ENCODE data around the gene ILRUN. TPM values are rescaled to one million over a fixed set of nuclear protein-coding genes. Genes with fewer than 3 reads are reported as not detected.
"Not testable (repeated sequence)": the region's sequence is repeated elsewhere in the genome, so short reads cannot be mapped to it uniquely, and the experiment has no call there.

Gene ILRUN
- total RNA-seq, 1 experiment from 2014 or later = 32.1 TPM

- DNase-seq (ENCODE audit: low read depth) = no peak
These were observed 31.5 kb downstream of the ILRUN start for GRCh38 chr6:34665019-34665418.

DNA sequence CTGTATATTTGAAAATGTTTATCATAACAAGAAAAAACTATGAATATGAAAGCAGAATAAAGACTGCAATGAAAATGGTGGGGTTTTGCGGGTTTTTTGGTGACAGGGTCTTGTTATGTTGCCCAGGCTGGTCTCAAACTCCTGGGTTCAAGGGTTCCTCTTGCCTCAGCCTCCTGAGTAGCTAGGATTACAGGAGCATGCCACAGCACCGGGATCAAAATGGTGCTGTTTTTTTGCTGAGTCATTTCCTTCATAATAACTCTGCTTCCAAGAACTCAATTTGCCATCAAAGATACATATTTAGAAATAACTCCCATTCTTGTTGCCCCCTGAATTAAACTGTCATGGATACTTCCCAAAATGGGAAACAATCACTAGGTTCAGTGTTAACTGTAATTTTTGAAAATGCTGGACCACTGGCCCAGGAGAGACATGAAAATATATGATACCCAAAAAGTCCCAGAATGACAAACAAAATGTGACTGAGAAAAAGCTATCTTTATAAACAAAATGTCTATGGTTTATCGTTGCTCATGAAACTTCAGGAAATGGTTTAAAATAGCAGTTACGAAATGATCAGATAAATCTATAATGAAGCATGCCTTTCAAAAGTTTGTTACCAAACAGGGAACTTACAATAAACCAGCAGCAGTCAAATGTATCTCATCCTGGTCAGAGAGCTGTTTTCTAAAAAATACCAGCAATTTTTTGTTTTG lies 32.2 kb downstream of the ILRUN start:
- DNase-seq (ENCODE audit: low read depth) = peak; percentile 45

- peak; percentile 6 for DNase-seq (ENCODE audit: low read depth)
These were observed 32.7 kb downstream of the ILRUN start for GRCh38 chr6:34663831-34664255.

GRCh38 chr6:34663371-34663770 lies 33.2 kb downstream of the ILRUN start:
- no peak for DNase-seq (ENCODE audit: low read depth)

DNA sequence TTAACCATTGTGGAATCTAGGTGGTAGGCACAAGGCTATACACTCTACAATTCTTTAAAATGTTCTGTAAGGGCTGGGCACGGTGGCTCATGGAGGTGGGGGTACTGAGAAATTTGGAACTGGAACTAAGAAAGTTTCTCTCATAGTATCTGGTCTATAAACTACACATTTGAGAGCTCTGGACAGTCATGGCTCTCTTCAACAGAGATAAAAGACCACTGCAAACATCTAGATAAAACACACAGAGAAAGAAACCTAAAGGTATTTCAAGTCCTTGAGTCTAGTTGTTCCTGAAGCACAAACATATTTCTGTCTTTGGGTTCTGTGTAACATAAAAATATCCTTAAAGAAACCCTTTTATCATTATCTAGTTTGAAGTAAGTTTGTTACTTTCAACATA lies 35.2 kb downstream of the ILRUN start:
- DNase-seq (ENCODE audit: low read depth) = no peak

DNA sequence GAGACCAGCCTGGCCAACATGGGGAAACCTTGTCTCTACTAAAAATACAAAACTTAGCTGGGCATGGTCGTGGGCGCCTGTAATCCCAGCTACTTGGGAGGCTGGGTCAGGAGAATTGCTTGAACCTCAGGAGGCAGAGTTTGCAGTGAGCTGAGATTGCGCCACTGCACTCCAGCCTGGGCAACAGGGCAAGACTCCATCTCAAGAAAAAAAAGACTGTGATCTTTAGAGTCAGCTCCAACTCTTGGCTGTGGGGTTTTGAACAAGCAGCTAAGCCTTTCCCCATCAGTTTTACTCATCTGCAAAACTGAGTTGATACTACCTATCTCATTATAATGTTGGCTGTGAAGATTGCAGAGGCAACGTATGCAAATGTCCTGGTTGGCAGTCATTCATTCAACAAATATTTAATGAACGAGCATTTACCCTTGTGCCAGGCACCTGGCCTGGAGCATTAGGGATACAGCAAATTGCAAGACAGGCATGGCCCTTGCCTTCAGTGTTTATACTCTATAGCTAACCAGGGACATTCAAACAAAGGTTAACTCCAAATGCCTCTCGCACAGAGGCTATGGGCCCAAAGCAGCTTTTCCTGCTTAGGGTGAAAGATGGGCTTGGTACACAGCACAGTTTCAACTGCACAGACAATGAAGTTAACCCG lies 37.8 kb downstream of the ILRUN start:
- no peak for DNase-seq (ENCODE audit: low read depth)

- peak; percentile 51 for DNase-seq (ENCODE audit: low read depth)
These were observed 38.5 kb downstream of the ILRUN start for GRCh38 chr6:34657979-34658480.

GRCh38 chr6:34657307-34657978 lies 39.1 kb downstream of the ILRUN start:
- DNase-seq (ENCODE audit: low read depth) = peak; percentile 79

DNA sequence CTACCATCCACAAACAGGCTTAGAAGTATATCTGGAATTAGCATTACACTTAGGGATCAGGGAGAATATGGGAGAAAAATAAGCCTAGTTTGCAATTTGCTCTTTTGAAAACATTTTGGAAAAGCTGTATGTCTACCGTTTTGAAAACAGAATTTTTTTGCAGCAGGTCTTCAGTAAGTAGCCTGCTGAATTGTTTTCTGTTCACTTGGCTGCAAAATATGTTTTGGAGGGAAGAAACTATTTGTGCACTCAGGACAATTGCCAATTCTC lies 39.6 kb downstream of the ILRUN start:
- no peak for DNase-seq (ENCODE audit: low read depth)

DNA sequence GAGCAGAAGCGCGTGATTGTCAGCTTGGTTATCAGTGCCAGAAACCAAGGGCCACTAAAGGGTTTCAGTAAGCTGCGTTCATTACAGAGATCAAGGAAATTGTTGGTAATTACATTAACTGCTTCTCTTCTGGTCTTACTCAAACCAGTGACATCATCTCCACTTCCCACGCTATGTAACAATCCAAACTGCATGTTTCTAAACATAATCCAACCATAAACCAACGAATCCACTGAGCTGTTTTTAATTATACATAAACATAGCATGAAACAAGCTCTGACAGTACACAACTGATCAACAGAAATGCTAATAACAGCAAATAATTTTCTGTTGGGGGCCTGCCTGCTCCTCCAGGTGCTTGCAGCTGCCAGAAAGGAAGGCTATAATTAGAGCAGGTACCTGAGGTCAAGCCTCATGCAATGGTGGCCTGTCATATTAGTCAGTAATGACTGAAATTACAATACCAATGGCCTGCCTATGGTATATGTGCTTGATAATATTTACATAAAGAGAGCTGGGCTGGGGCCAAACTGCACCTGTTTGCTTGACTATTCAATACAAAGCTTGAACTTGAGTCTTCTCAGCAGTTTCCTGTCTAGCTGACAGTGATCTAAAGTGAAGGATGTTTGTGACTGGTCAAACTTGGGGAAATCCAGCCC lies 40.1 kb downstream of the ILRUN start:
- DNase-seq (ENCODE audit: low read depth) = no peak

GRCh38 chr6:34655876-34656377 lies 40.6 kb downstream of the ILRUN start:
- not testable (repeated sequence) for DNase-seq (ENCODE audit: low read depth)

DNA sequence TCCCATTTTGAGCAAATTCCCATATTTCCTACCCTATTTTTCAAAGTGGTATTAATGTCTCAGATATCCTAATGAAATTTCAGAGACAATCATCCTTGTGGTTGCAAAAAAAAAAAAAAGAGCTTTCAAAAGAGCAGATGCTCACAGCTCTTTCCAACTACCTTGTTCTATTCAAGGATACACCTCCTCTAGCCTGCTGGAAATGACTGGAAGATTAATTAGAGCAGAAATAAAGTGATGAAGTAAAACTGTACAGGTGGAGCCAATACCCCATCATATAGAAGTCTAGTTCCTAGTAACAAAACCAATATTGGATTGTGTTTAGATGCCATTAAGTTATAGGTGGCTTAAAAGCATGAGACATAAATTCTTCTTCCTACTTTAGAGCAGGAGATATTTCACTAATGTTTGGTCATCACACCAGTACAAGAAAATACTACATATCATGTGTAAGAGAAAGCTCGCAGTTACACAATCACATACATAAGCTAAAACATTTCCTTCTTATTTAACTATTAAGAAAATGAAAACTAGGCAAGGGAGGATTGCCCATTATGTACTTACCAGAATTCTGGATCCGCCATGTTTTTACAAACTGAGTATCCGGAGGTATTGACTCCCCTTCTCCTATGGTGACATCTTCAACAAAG lies 42.4 kb downstream of the ILRUN start:
- DNase-seq (ENCODE audit: low read depth) = no peak

- DNase-seq (ENCODE audit: low read depth) = no peak
These were observed 44.3 kb downstream of the ILRUN start for GRCh38 chr6:34652263-34652662.

DNA sequence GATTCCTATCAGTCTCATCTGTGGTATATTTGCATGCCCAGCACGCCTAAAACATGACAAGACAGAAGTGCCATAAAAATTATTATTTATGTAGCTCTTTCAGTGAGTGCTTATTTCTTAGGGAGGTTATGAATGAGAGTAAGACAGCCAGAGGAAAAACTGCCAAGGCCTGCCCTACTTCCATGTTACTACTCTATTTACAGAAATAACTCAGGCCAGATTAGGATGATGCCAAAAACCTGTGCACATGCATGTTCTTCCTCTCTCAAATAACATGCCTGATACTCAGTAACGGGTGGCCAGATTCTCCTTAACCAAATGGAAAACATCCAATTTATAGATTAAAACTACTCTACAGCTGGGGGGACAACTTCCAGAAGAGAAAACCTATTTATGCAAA lies 45.7 kb downstream of the ILRUN start:
- no peak for DNase-seq (ENCODE audit: low read depth)

DNA sequence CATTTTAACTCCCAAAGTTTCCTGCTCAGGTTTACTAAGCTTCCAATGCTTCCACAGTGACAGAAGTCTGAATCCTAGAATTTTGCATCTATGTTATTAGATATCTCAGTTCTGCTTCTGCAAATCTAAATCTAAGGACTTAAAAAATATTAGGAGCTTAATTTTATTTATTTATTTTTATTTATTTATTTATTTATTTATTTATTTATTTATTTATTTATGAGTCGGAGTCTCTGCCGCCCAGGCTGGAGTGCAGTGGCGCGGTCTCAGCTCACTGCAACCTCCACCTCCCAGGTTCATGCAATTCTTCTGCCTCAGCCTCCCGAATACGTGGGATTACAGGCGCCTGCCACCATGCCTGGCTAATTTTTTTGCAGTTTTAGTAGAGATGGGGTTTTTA lies 46.3 kb downstream of the ILRUN start:
- not testable (repeated sequence) for DNase-seq (ENCODE audit: low read depth)

- DNase-seq (ENCODE audit: low read depth) = no peak
These were observed 47.8 kb downstream of the ILRUN start for GRCh38 chr6:34648806-34649205.

Small RNAs within 50 kb of the gene (small RNA-seq; reads per million reads assigned to genes)
- gene RN7SL200P = not detected

Other genes starting within 250 kb of the ILRUN start
- not detected in 2 replicates for gene PACSIN1, start 230.7 kb downstream of the ILRUN start, total RNA-seq (2014; rRNA removed; shearing (Covaris generic))
- 0.07 and 0.16 TPM in 2 replicates for gene SPDEF, start 140.4 kb downstream of the ILRUN start, total RNA-seq (2014; rRNA removed; shearing (Covaris generic))
- gene SNRPC, start 60.7 kb upstream of the ILRUN start, total RNA-seq (2014; rRNA removed; shearing (Covaris generic)) = 269 and 332 TPM in 2 replicates
- gene BLTP3A, start 95.3 kb upstream of the ILRUN start, total RNA-seq (2014; rRNA removed; shearing (Covaris generic)) = 4.7 and 7.1 TPM in 2 replicates
- 20.0 and 27.2 TPM in 2 replicates for gene TAF11, start 191.3 kb upstream of the ILRUN start, total RNA-seq (2014; rRNA removed; shearing (Covaris generic))
- 6.6 and 7.3 TPM in 2 replicates for gene ANKS1A, start 192.5 kb upstream of the ILRUN start, total RNA-seq (2014; rRNA removed; shearing (Covaris generic))